GM19324 (cell line): ENCODE data around the gene AMELX.

Experiments used
- ATAC-seq: cut with Tn5 transposase; IDR thresholded peaks from one replicate; pipeline ENCODE4 v1.9.1; 2021; ENCODE audit warnings: mild to moderate bottlenecking, moderate library complexity; ENCODE audit not compliant: unreplicated experiment, low FRiP score

AMELX gene

GRCh38 chrX:11304829-11305228 is 11.6 kb downstream of the AMELX start:
- ATAC-seq = no peak

- ATAC-seq = no peak
Observed at GRCh38 chrX:11305641-11306040, 12.4 kb downstream of the AMELX start.

GRCh38 chrX:11309220-11309619 is 16.0 kb downstream of the AMELX start:
- no peak for ATAC-seq

GRCh38 chrX:11311706-11312105 is 18.5 kb downstream of the AMELX start:
- ATAC-seq = no peak

GRCh38 chrX:11319806-11320520 is 26.8 kb downstream of the AMELX start:
- no peak for ATAC-seq

- no peak for ATAC-seq
Observed at GRCh38 chrX:11321986-11322385, 28.8 kb downstream of the AMELX start.

- no peak for ATAC-seq
Observed at GRCh38 chrX:11328134-11328533, 34.9 kb downstream of the AMELX start.

- ATAC-seq = no peak
Observed at GRCh38 chrX:11329021-11329420, 35.8 kb downstream of the AMELX start.

- no peak for ATAC-seq
Observed at GRCh38 chrX:11331788-11332187, 38.6 kb downstream of the AMELX start.

GRCh38 chrX:11334165-11334564 is 41.0 kb downstream of the AMELX start:
- ATAC-seq = no peak

- ATAC-seq = no peak
Observed at GRCh38 chrX:11336201-11336600, 43.0 kb downstream of the AMELX start.

- ATAC-seq = no peak
Observed at GRCh38 chrX:11337292-11338009, 44.2 kb downstream of the AMELX start.

GRCh38 chrX:11341274-11342201 is 48.3 kb downstream of the AMELX start:
- no peak for ATAC-seq

- no peak for ATAC-seq
Observed at GRCh38 chrX:11342673-11343072, 49.5 kb downstream of the AMELX start.

- no peak for ATAC-seq
Observed at GRCh38 chrX:11346121-11346682, 53.0 kb downstream of the AMELX start.

GRCh38 chrX:11347300-11347699 is 54.1 kb downstream of the AMELX start:
- ATAC-seq = no peak

- ATAC-seq = no peak
Observed at GRCh38 chrX:11349020-11349419, 55.8 kb downstream of the AMELX start.

GRCh38 chrX:11349661-11350337 is 56.6 kb downstream of the AMELX start:
- no peak for ATAC-seq
